ENCODE measurements around the gene DBP. TPM values are rescaled to one million over a fixed set of nuclear protein-coding genes. Genes with fewer than 3 reads are reported as not detected.

The DBP gene
- total RNA-seq, 1 donor from 2014 or later: 8.7 TPM

DNA sequence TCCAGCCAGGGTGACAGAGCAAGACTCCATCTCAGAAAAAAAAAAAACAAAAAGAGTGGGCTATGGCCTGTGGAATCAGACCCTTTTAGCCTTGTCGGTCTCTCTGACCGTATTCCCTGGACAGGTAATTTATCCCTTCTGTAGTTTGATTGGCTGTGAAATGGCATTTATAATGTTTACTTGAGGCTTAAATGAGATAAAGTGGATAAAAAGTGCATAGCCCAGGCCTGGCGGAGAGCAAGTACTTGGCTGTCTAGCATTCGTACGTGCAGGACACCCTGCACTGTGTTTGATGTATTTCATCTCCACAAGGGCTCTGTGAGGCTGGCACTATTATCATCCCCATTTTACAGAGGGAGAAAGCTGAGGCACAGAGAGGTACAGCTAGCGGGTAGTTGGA lies 28.6 kb upstream of the DBP start:
- Mint-ChIP-seq H3K4me1 (peaks cover 9% of the 10 kb centered on the region), H3K27me3 (no peaks in the 10 kb centered on the region), H3K36me3 (ENCODE audit: low read depth) (no peaks in the 10 kb centered on the region), H3K27ac (no peak overlapping the region), H3K9me3 (no peaks in the 10 kb centered on the region), H3K4me3 (no peak overlapping the region)
- CTCF ChIA-PET: no interaction called here
- no peak for DNase-seq
- POLR2A ChIA-PET: no interaction called here
- no peak for ATAC-seq (ENCODE audit: low read depth)
- intact Hi-C loops (cut with micrococcal nuclease): no loop called here
- no peak for TF ChIP-seq CTCF (IDR thresholded peaks at IDR 0.05)

- Mint-ChIP-seq H3K4me1 (peaks cover 16% of the 10 kb centered on the region), H3K27me3 (no peaks in the 10 kb centered on the region), H3K36me3 (ENCODE audit: low read depth) (no peaks in the 10 kb centered on the region), H3K27ac (no peak overlapping the region), H3K4me3 (no peak overlapping the region), H3K9me3 (no peaks in the 10 kb centered on the region)
- TF ChIP-seq CTCF (IDR thresholded peaks at IDR 0.05): no peak
- no peak for ATAC-seq (ENCODE audit: low read depth)
- POLR2A ChIA-PET: no interaction called here
- DNase-seq: no peak
- CTCF ChIA-PET: no interaction called here
- intact Hi-C loops (cut with micrococcal nuclease): no loop called here
These were observed 27.3 kb upstream of the DBP start for GRCh38 chr19:48664476-48664875.

GRCh38 chr19:48663667-48664066 lies 26.5 kb upstream of the DBP start:
- POLR2A ChIA-PET: no interaction called here
- intact Hi-C loops (cut with micrococcal nuclease): no loop called here
- Mint-ChIP-seq H3K4me1 (peaks cover 16% of the 10 kb centered on the region), H3K9me3 (no peaks in the 10 kb centered on the region), H3K36me3 (ENCODE audit: low read depth) (no peaks in the 10 kb centered on the region), H3K4me3 (no peak overlapping the region), H3K27me3 (no peaks in the 10 kb centered on the region), H3K27ac (no peak overlapping the region)
- DNase-seq (no peak), ATAC-seq (ENCODE audit: low read depth) (no peak)
- CTCF ChIA-PET: no interaction called here
- TF ChIP-seq CTCF (IDR thresholded peaks at IDR 0.05): no peak

GRCh38 chr19:48661711-48662090 lies 24.5 kb upstream of the DBP start:
- no peak overlapping the region for H3K4me3 Mint-ChIP-seq
- no peak for TF ChIP-seq CTCF (IDR thresholded peaks at IDR 0.05)
- peaks cover 16% of the 10 kb centered on the region for H3K4me1 Mint-ChIP-seq
- CTCF ChIA-PET: interaction anchor here (0.6 to 1.3 kb wide), 3 partner anchors 13 to 125 kb away, joined by 3 read pairs; no protein-coding TSS in a partner anchor
- H3K27me3 Mint-ChIP-seq: no peaks in the 10 kb centered on the region
- no peak overlapping the region for H3K27ac Mint-ChIP-seq
- no peaks in the 10 kb centered on the region for H3K9me3 Mint-ChIP-seq
- no peak for ATAC-seq (ENCODE audit: low read depth)
- intact Hi-C loops (cut with micrococcal nuclease): loop anchor here (1.0 to 2.0 kb wide), 2 partner anchors 15 to 53 kb away; partner anchors contain the start of gene CA11
- no peak for DNase-seq
- no peaks in the 10 kb centered on the region for H3K36me3 Mint-ChIP-seq (ENCODE audit: low read depth)
- POLR2A ChIA-PET: interaction anchor here (1.0 to 1.3 kb wide), 2 partner anchors 24 to 43 kb away, joined by 4 to 6 read pairs; partner anchors contain the start of genes RPL18 and SPHK2

- DNase-seq (peak; percentile 63), ATAC-seq (ENCODE audit: low read depth) (peak; percentile 94)
- no peaks in the 10 kb centered on the region for H3K9me3 Mint-ChIP-seq
- H3K27me3 Mint-ChIP-seq: no peaks in the 10 kb centered on the region
- intact Hi-C loops (cut with micrococcal nuclease): loop anchor here (1.0 to 2.0 kb wide), 2 partner anchors 15 to 54 kb away; partner anchors contain the start of gene CA11
- H3K27ac Mint-ChIP-seq: peak overlapping the region; percentile 95
- ChIA-PET CTCF (interaction anchor here (0.9 to 1.3 kb wide), 2 partner anchors 13 to 15 kb away, joined by 3 read pairs; no protein-coding TSS in a partner anchor), POLR2A (interaction anchor here (1.0 to 1.3 kb wide), 2 partner anchors 23 to 42 kb away, joined by 4 to 6 read pairs; partner anchors contain the start of genes RPL18 and SPHK2)
- peak overlapping the region; percentile 82 for H3K4me3 Mint-ChIP-seq
- H3K36me3 Mint-ChIP-seq (ENCODE audit: low read depth): no peaks in the 10 kb centered on the region
- TF ChIP-seq CTCF (IDR thresholded peaks at IDR 0.05): no peak
- peaks cover 16% of the 10 kb centered on the region for H3K4me1 Mint-ChIP-seq
These were observed 23.9 kb upstream of the DBP start for GRCh38 chr19:48660852-48661710.
